ENCODE data around the gene DHRS2. TPM values are rescaled to one million over a fixed set of nuclear protein-coding genes. Genes with fewer than 3 reads are reported as not detected.

Gene DHRS2
- total RNA-seq, 2 experiments from 2014 or later: not detected

GRCh38 chr14:23657959-23658470 lies 21.9 kb downstream of the DHRS2 start:
- intact Hi-C loops (cut with micrococcal nuclease; ENCODE audit: unreplicated experiment): no loop called here
- TF ChIP-seq EZH2phosphoT487 (IDR thresholded peaks at IDR 0.05; ENCODE audit: borderline replicate concordance, low read depth, low read length): no peak
- TF ChIP-seq CTCF (conservative IDR thresholded peaks at IDR 0.05; ENCODE audit: low read length): no peak
- CTCF ChIA-PET (ENCODE audit: unreplicated experiment): no interaction called here
- no peaks in the 10 kb centered on the region for H3K4me1 ChIP-seq (ENCODE audit: insufficient read depth, low read length, poor library complexity, severe bottlenecking)
- no peak overlapping the region for H2AFZ ChIP-seq (ENCODE audit: low read length)
- no peak overlapping the region for H3K4me2 ChIP-seq (ENCODE audit: low read length)
- H3K4me3 ChIP-seq (ENCODE audit: low read depth, low read length, poor library complexity, severe bottlenecking): no peak overlapping the region
- POLR2A ChIA-PET: no interaction called here
- no peak for DNase-seq (ENCODE audit: low spot score)
- no peaks in the 10 kb centered on the region for H3K36me3 ChIP-seq (ENCODE audit: insufficient read depth, low read length)
- BruUV-seq (replicated peaks): no TSS peak
- no peak overlapping the region for H3K27ac ChIP-seq (ENCODE audit: low read depth, low read length, poor library complexity, severe bottlenecking)
- H4K20me1 ChIP-seq (ENCODE audit: insufficient read depth, low read length): no peaks in the 10 kb centered on the region
- no peaks in the 10 kb centered on the region for H3K9me2 ChIP-seq (ENCODE audit: insufficient read depth, low read length)
- no peaks in the 10 kb centered on the region for H3K9me3 ChIP-seq (ENCODE audit: low read length)
- H3K79me2 ChIP-seq (ENCODE audit: insufficient read depth, low read depth, low read length): no peaks in the 10 kb centered on the region

DNA sequence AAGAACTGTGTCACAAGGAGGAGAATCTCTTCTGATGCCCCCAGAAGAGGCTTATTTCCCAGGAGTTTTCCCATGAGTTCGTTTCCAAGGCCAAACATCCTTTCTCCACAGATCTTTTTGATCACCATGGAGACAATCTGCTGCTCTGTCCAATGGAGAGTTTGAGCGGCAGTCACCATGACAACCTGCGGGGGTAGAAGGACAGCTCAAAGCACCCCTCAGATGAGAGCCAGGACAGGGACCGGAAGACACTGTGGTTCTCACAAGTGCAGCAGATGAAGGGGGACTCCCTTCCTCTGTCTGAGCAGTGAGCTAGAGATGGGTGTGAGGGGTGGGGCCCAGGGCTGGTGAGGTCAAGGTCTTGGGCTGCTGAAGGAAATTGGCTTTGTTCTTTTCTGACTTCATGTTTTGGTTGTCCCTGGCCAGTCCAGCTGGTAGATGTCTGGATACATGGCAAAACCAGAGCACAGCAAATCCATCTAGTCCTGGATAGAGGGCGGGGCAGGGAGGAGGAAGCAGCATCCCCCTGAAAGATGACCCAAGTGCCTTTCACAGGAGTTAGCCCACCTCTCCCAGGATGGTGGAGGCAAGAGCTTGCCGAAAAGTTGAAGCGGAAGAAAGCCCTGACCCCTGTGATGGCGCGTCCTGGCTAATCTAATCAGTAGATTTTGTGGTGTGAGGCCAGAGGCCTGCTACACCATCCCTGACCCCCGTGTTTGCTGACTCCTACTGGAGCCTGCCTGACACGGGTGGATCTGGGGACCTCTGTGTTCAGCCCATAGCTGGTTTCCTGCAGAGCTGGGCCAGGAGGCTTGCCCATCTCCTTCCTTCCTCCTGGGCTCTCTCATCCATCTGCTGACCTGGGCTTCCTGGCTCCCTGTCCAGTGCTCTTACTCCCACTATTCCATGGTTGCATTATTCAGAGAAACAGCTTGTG lies 24.4 kb downstream of the DHRS2 start:
- no peaks in the 10 kb centered on the region for H4K20me1 ChIP-seq (ENCODE audit: insufficient read depth, low read length)
- no TSS peak for BruUV-seq (replicated peaks)
- no peak overlapping the region for H3K4me3 ChIP-seq (ENCODE audit: low read depth, low read length, poor library complexity, severe bottlenecking)
- POLR2A ChIA-PET: interaction anchor here (0.6 kb wide), 1 partner anchor 193 kb away, joined by 5 read pairs; no protein-coding TSS in a partner anchor
- no peaks in the 10 kb centered on the region for H3K9me3 ChIP-seq (ENCODE audit: low read length)
- H2AFZ ChIP-seq (ENCODE audit: low read length): no peak overlapping the region
- H3K4me2 ChIP-seq (ENCODE audit: low read length): no peak overlapping the region
- H3K36me3 ChIP-seq (ENCODE audit: insufficient read depth, low read length): no peaks in the 10 kb centered on the region
- H3K79me2 ChIP-seq (ENCODE audit: insufficient read depth, low read depth, low read length): no peaks in the 10 kb centered on the region
- CTCF ChIA-PET (ENCODE audit: unreplicated experiment): no interaction called here
- H3K4me1 ChIP-seq (ENCODE audit: insufficient read depth, low read length, poor library complexity, severe bottlenecking): no peaks in the 10 kb centered on the region
- TF ChIP-seq EZH2phosphoT487 (IDR thresholded peaks at IDR 0.05; ENCODE audit: borderline replicate concordance, low read depth, low read length): no peak
- no peak for TF ChIP-seq CTCF (conservative IDR thresholded peaks at IDR 0.05; ENCODE audit: low read length)
- H3K9me2 ChIP-seq (ENCODE audit: insufficient read depth, low read length): no peaks in the 10 kb centered on the region
- no peak for DNase-seq (ENCODE audit: low spot score)
- no peak overlapping the region for H3K27ac ChIP-seq (ENCODE audit: low read depth, low read length, poor library complexity, severe bottlenecking)
- intact Hi-C loops (cut with micrococcal nuclease; ENCODE audit: unreplicated experiment): no loop called here

GRCh38 chr14:23661542-23661941 lies 25.4 kb downstream of the DHRS2 start:
- Histone ChIP-seq H4K20me1 (ENCODE audit: insufficient read depth, low read length) (no peaks in the 10 kb centered on the region), H3K36me3 (ENCODE audit: insufficient read depth, low read length) (no peaks in the 10 kb centered on the region), H3K9me3 (ENCODE audit: low read length) (no peaks in the 10 kb centered on the region), H3K4me1 (ENCODE audit: insufficient read depth, low read length, poor library complexity, severe bottlenecking) (no peaks in the 10 kb centered on the region), H3K79me2 (ENCODE audit: insufficient read depth, low read depth, low read length) (no peaks in the 10 kb centered on the region), H3K4me3 (ENCODE audit: low read depth, low read length, poor library complexity, severe bottlenecking) (no peak overlapping the region), H3K27ac (ENCODE audit: low read depth, low read length, poor library complexity, severe bottlenecking) (no peak overlapping the region), H3K4me2 (ENCODE audit: low read length) (no peak overlapping the region), H2AFZ (ENCODE audit: low read length) (no peak overlapping the region), H3K9me2 (ENCODE audit: insufficient read depth, low read length) (no peaks in the 10 kb centered on the region)
- intact Hi-C loops (cut with micrococcal nuclease; ENCODE audit: unreplicated experiment): no loop called here
- TF ChIP-seq CTCF (conservative IDR thresholded peaks at IDR 0.05; ENCODE audit: low read length) (no peak), EZH2phosphoT487 (IDR thresholded peaks at IDR 0.05; ENCODE audit: borderline replicate concordance, low read depth, low read length) (no peak)
- ChIA-PET POLR2A (no interaction called here), CTCF (ENCODE audit: unreplicated experiment) (no interaction called here)
- no peak for DNase-seq (ENCODE audit: low spot score)
- BruUV-seq (replicated peaks): no TSS peak

Data from OCI-LY7 (cell line).